HepG2 (cell line): Measurements from ENCODE around the gene WDR18. TPM values are rescaled to one million over a fixed set of nuclear protein-coding genes. Genes with fewer than 3 reads are reported as not detected.

Experiments
- CREB1 ChIP-seq, 2 experiments: fragments of 450-650 bp in 1 of 2; IDR thresholded peaks; 2 replicates each; pipeline ENCODE4 v1.6.1; 2016 to 2017; ENCODE audit warnings: control low read depth in 1 of 2, mild to moderate bottlenecking in 1 of 2, missing compliant biosample characterization in 1 of 2, missing genetic modification characterization in 1 of 2
- EEA1 ChIP-seq: sonication (generic); formaldehyde crosslinking; IDR thresholded peaks from 2 replicates; pipeline ENCODE4 v1.5.1; 2020; ENCODE audit warnings: mild to moderate bottlenecking, missing genetic modification reagents, borderline replicate concordance
- FOXC1 ChIP-seq: sonication (generic); formaldehyde crosslinking; IDR thresholded peaks from 2 replicates; pipeline ENCODE4 v1.8.0; 2022; ENCODE audit warnings: mild to moderate bottlenecking, missing genetic modification reagents, borderline replicate concordance
- HNF1B ChIP-seq: sonication (generic); formaldehyde crosslinking; IDR thresholded peaks from 2 replicates; pipeline ENCODE4 v1.5.1; 2020; ENCODE audit warnings: mild to moderate bottlenecking, moderate library complexity, missing genetic modification reagents
- HNRNPLL ChIP-seq: fragments of 200-400 bp; formaldehyde crosslinking; IDR thresholded peaks from 2 replicates; pipeline ENCODE4 v1.6.1; 2017; ENCODE audit warnings: mild to moderate bottlenecking, low read depth, low read length; ENCODE audit not compliant: poor library complexity, severe bottlenecking
- IRF1 ChIP-seq: sonication (generic); formaldehyde crosslinking; IDR thresholded peaks from 2 replicates; pipeline ENCODE4 v1.4.0; 2020; ENCODE audit warnings: low read depth, mild to moderate bottlenecking, missing genetic modification reagents
- IRF2 ChIP-seq: IDR thresholded peaks from 2 replicates; pipeline ENCODE4 v1.6.1; 2018; ENCODE audit warnings: missing genetic modification reagents, missing compliant biosample characterization
- KDM5B ChIP-seq: sonication (generic); formaldehyde crosslinking; IDR thresholded peaks from 2 replicates; pipeline ENCODE4 v1.4.0; 2020; ENCODE audit warnings: missing genetic modification reagents, mild to moderate bottlenecking, borderline replicate concordance
- MEF2D ChIP-seq: sonication (generic); formaldehyde crosslinking; IDR thresholded peaks from 2 replicates; pipeline ENCODE4 v1.5.1; 2020; ENCODE audit warnings: mild to moderate bottlenecking, missing genetic modification reagents
- MZF1 ChIP-seq: sonication (generic); formaldehyde crosslinking; IDR thresholded peaks from 2 replicates; pipeline ENCODE4 v1.8.1; 2023; ENCODE audit warnings: mild to moderate bottlenecking, missing genetic modification reagents, borderline replicate concordance
- NKX3-1 ChIP-seq: sonication (generic); formaldehyde crosslinking; IDR thresholded peaks from 2 replicates; pipeline ENCODE4 v1.5.0; 2020; ENCODE audit warnings: missing genetic modification reagents
- NONO ChIP-seq, 2 experiments: fragments of 450-650 bp in 1 of 2; sonication (generic) in 1 of 2; formaldehyde crosslinking in 1 of 2; IDR thresholded peaks in 1 of 2; conservative IDR thresholded peaks in 1 of 2; 2 replicates each; pipeline versions ENCODE4 v1.6.1 to v1.8.0; 2017 to 2022; ENCODE audit warnings: mild to moderate bottlenecking in 1 of 2, missing genetic modification reagents in 1 of 2, moderate library complexity in 1 of 2
- NR1H2 ChIP-seq: sonication (generic); formaldehyde crosslinking; IDR thresholded peaks from 2 replicates; pipeline ENCODE4 v1.8.1; 2022; ENCODE audit warnings: low read depth, missing genetic modification reagents, borderline replicate concordance
- ONECUT2 ChIP-seq: sonication (generic); formaldehyde crosslinking; IDR thresholded peaks from 2 replicates; pipeline ENCODE4 v1.4.0; 2020; ENCODE audit warnings: missing genetic modification reagents
- RBFOX2 ChIP-seq: fragments of 200-400 bp; formaldehyde crosslinking; IDR thresholded peaks from 2 replicates; pipeline ENCODE4 v1.6.1; 2017; ENCODE audit warnings: low read depth, mild to moderate bottlenecking, low read length
- SP2 ChIP-seq: sonication (generic); formaldehyde crosslinking; IDR thresholded peaks from 2 replicates; pipeline ENCODE4 v1.5.1; 2020; ENCODE audit warnings: mild to moderate bottlenecking, missing genetic modification reagents
- TBX2 ChIP-seq: sonication (generic); formaldehyde crosslinking; IDR thresholded peaks from 2 replicates; pipeline ENCODE4 v1.5.0; 2020; ENCODE audit warnings: missing genetic modification reagents, mild to moderate bottlenecking, borderline replicate concordance
- ZBTB20 ChIP-seq: sonication (generic); formaldehyde crosslinking; IDR thresholded peaks from 2 replicates; pipeline ENCODE4 v1.8.1; 2023; ENCODE audit warnings: missing genetic modification reagents, low read depth, mild to moderate bottlenecking, borderline replicate concordance
- ZFP36L2 ChIP-seq: sonication (generic); formaldehyde crosslinking; IDR thresholded peaks from 2 replicates; pipeline ENCODE4 v1.4.0; 2020; ENCODE audit warnings: missing genetic modification reagents
- ZNF17 ChIP-seq: sonication (generic); formaldehyde crosslinking; IDR thresholded peaks from 2 replicates; pipeline ENCODE4 v1.5.0; 2020; ENCODE audit warnings: mild to moderate bottlenecking, missing genetic modification reagents
- ZNF207 ChIP-seq: fragments of 450-650 bp; IDR thresholded peaks from 2 replicates; pipeline ENCODE4 v1.6.1; 2016; ENCODE audit warnings: antibody characterized with exemption, borderline replicate concordance
- ZNF253 ChIP-seq: sonication (generic); formaldehyde crosslinking; IDR thresholded peaks from 2 replicates; pipeline ENCODE4 v1.8.0; 2022; ENCODE audit warnings: mild to moderate bottlenecking, missing genetic modification reagents, borderline replicate concordance
- ZNF3 ChIP-seq: IDR thresholded peaks from 2 replicates; pipeline ENCODE4 v1.7.0; 2017; ENCODE audit warnings: inconsistent platforms
- ZNF556 ChIP-seq: sonication (generic); formaldehyde crosslinking; IDR thresholded peaks from 2 replicates; pipeline ENCODE4 v1.4.0; 2020; ENCODE audit warnings: mild to moderate bottlenecking, missing genetic modification reagents, borderline replicate concordance
- ZNF691 ChIP-seq: sonication (generic); formaldehyde crosslinking; IDR thresholded peaks from 2 replicates; pipeline ENCODE4 v1.4.0; 2020; ENCODE audit warnings: missing genetic modification reagents, low read depth, mild to moderate bottlenecking, borderline replicate concordance
- polyA plus RNA-seq, 8 experiments: library from polyadenylated mRNA; depleted of rRNA in 3 of 8; stranded (reverse) in 7 of 8; unstranded in 1 of 8; fragments of >200 nt; fragmentation: Illumina TruSeq in 4 of 8; extraction: Trizol in 4 of 8; gene quantifications; 2 replicates each; pipeline versions ENCODE4 v1.2.1 to v1.2.3, GENCODE V29; 2011 to 2016; ENCODE audit warnings: low read depth in 4 of 8, missing spikeins in 1 of 8, mixed read lengths in 1 of 8; ENCODE audit not compliant: insufficient read depth in 1 of 8
- total RNA-seq, 5 experiments: library from RNA; depleted of rRNA; stranded (reverse); fragments of >200 nt; fragmentation: Illumina TruSeq; extraction: Trizol; gene quantifications; 2 replicates each; pipeline ENCODE4 v1.2.3, GENCODE V29; 2016; ENCODE audit warnings: low read depth in 1 of 5

Gene WDR18
- total and polyA plus RNA-seq, 2 of the 13 experiments (the other 11 are each of a cell fraction or from before 2014, with no cell fraction given), result 36.4 to 47.6 TPM

- TF ChIP-seq IRF1 (CRISPR knock-in tag), result no peak
- TF ChIP-seq CREB1 (IDR thresholded peaks at IDR 0.05), result peak; percentile 94
- peak; percentile 93 for TF ChIP-seq CREB1 (CRISPR knock-in tag; IDR thresholded peaks at IDR 0.05)
- TF ChIP-seq HNF1B (CRISPR knock-in tag), result peak; percentile 62
- no peak for TF ChIP-seq HNRNPLL
- no peak for TF ChIP-seq ZNF17 (CRISPR knock-in tag)
- no peak for TF ChIP-seq ONECUT2 (CRISPR knock-in tag)
- TF ChIP-seq KDM5B, result no peak; the same call in 1 of the 2 replicates
- peak; percentile 87; the same call in 1 of the 2 replicates for TF ChIP-seq TBX2
- TF ChIP-seq SP2, result peak; percentile 63; the same call in 1 of the 2 replicates
- no peak for TF ChIP-seq MZF1 (CRISPR knock-in tag)
- no peak for TF ChIP-seq ZNF691 (CRISPR knock-in tag)
- TF ChIP-seq ZNF3 (CRISPR knock-in tag), result no peak
- peak; percentile 88 for TF ChIP-seq FOXC1 (CRISPR knock-in tag)
- TF ChIP-seq ZBTB20 (CRISPR knock-in tag), result peak; percentile 72; the same call in 1 of the 2 replicates
- 0 out of 2 replicates have a peak, but pooled peaks have one; percentile 28 for TF ChIP-seq MEF2D (CRISPR knock-in tag)
- TF ChIP-seq ZNF253 (CRISPR knock-in tag), result no peak; the same call in 1 of the 2 replicates
- peak; percentile 77; the same call in 1 of the 2 replicates for TF ChIP-seq EEA1
- TF ChIP-seq RBFOX2, result peak; percentile 96
- TF ChIP-seq ZFP36L2 (CRISPR knock-in tag), result no peak
- no peak for TF ChIP-seq ZNF556 (CRISPR knock-in tag)
- TF ChIP-seq NR1H2 (CRISPR knock-in tag), result peak; percentile 31; the same call in 1 of the 2 replicates
- no peak for TF ChIP-seq ZNF207
- peak; percentile 30; the same call in 1 of the 2 replicates for TF ChIP-seq IRF2 (CRISPR knock-in tag)
- TF ChIP-seq NONO (IDR thresholded peaks at IDR 0.05), result no peak
- peak; percentile 66; the same call in 1 of the 2 replicates for TF ChIP-seq NONO (CRISPR knock-in tag; conservative IDR thresholded peaks at IDR 0.05)
- TF ChIP-seq NKX3-1, result no peak
Measured at GRCh38 chr19:984165-984967, at the start of gene WDR18 (continued).
